ENCODE data around the gene YIPF3. TPM values are rescaled to one million over a fixed set of nuclear protein-coding genes. Genes with fewer than 3 reads are reported as not detected.

YIPF3 gene
- total RNA-seq, 1 donor from 2014 or later: 138 TPM

DNA sequence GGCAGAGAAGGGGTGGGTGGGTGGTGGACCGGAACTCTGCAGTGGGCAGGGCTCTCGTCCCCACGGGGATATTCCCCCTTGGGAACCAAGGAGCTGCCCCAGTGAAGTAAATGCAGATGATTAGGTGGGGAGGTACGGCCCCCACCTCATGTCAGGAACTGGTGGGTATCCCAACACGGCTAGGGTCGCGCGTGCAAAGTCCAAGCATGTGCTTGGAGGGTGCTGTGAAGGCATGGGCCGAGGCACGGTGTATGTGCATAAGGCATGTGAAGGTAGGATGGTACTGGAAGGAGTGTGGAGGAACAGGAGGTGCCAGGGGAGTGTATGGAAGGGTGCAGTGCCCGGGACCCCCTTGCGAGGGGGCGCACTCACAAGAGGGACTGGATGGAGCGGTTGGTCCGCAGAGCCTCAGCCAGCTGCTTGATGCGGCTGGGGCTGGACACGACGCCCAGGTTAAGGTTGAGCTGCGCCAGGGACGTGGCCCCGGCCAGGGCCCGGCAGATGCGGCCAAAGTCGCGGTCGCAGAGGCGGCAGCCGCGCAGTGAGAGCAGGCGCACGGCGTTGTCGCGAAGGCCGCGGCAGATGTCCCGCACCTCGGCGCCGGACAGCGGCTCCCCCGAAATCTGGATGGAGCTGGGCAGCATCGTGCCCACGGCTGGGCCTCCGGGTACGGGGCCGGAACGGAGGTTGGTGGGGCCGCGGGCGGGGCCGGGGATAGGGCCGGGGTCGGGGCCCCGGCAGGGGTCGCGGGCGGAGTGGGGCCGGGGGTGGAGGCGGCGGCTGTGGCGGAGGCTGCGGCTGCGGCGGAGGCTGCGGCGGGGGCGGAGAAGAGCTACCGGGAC, 7.4 kb downstream of the YIPF3 start:
- no peak overlapping the region for H3K27ac Mint-ChIP-seq (ENCODE audit: unreplicated experiment)
- H3K27me3 Mint-ChIP-seq (ENCODE audit: unreplicated experiment): peaks cover 19% of the 10 kb centered on the region
- peaks cover 37% of the 10 kb centered on the region for H3K36me3 Mint-ChIP-seq (ENCODE audit: low read depth, unreplicated experiment)
- peak; percentile 33 for DNase-seq (ENCODE audit: low spot score)
- peak overlapping the region; percentile 88 for H3K4me3 Mint-ChIP-seq (ENCODE audit: unreplicated experiment)
- peaks cover 11% of the 10 kb centered on the region for H3K4me1 Mint-ChIP-seq (ENCODE audit: unreplicated experiment)
- no peaks in the 10 kb centered on the region for H3K9me3 Mint-ChIP-seq (ENCODE audit: unreplicated experiment)
- TF ChIP-seq, protein P1, sequence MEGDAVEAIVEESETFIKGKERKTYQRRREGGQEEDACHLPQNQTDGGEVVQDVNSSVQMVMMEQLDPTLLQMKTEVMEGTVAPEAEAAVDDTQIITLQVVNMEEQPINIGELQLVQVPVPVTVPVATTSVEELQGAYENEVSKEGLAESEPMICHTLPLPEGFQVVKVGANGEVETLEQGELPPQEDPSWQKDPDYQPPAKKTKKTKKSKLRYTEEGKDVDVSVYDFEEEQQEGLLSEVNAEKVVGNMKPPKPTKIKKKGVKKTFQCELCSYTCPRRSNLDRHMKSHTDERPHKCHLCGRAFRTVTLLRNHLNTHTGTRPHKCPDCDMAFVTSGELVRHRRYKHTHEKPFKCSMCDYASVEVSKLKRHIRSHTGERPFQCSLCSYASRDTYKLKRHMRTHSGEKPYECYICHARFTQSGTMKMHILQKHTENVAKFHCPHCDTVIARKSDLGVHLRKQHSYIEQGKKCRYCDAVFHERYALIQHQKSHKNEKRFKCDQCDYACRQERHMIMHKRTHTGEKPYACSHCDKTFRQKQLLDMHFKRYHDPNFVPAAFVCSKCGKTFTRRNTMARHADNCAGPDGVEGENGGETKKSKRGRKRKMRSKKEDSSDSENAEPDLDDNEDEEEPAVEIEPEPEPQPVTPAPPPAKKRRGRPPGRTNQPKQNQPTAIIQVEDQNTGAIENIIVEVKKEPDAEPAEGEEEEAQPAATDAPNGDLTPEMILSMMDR (IDR thresholded peaks at IDR 0.05; ENCODE audit: unreplicated experiment): no peak

DNA sequence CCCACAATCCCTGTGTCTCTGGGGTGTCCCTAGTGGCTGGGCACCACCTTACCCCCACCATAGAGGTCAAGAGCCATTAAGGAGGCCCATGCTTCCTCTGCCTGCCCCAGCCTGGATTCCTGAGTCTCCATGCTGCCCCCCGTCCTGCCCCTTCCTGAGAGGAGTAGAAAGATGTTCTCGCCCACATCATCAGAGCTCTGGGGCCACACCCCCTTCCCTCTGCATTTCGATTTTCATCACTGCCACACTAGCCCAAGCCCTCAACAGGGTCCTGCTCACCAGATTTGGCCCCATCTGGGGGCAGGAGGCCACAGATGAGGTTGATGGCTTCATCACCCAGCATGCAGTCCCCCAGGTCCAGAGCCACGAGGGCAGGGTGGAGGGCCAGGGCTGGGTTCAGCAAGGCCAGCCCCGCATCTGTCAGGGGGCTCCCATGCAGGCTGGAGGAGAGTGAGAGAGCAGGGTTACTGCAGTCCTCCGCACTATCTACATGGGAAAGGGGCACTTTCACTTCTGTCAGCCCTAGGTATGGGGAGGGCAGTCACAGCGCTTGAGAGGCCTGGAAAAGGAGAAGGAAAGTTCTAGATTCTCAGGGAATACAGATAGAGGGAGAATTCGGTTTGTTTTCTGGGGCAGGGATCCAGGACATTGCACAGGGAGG, 8.1 kb downstream of the YIPF3 start:
- Mint-ChIP-seq H3K4me3 (ENCODE audit: unreplicated experiment) (peak overlapping the region; percentile 88), H3K27me3 (ENCODE audit: unreplicated experiment) (peaks cover 19% of the 10 kb centered on the region), H3K36me3 (ENCODE audit: low read depth, unreplicated experiment) (peaks cover 39% of the 10 kb centered on the region), H3K4me1 (ENCODE audit: unreplicated experiment) (peaks cover 9% of the 10 kb centered on the region), H3K9me3 (ENCODE audit: unreplicated experiment) (no peaks in the 10 kb centered on the region), H3K27ac (ENCODE audit: unreplicated experiment) (no peak overlapping the region)
- TF ChIP-seq, protein P1 (IDR thresholded peaks at IDR 0.05; ENCODE audit: unreplicated experiment): no peak
- no peak for DNase-seq (ENCODE audit: low spot score)

DNA sequence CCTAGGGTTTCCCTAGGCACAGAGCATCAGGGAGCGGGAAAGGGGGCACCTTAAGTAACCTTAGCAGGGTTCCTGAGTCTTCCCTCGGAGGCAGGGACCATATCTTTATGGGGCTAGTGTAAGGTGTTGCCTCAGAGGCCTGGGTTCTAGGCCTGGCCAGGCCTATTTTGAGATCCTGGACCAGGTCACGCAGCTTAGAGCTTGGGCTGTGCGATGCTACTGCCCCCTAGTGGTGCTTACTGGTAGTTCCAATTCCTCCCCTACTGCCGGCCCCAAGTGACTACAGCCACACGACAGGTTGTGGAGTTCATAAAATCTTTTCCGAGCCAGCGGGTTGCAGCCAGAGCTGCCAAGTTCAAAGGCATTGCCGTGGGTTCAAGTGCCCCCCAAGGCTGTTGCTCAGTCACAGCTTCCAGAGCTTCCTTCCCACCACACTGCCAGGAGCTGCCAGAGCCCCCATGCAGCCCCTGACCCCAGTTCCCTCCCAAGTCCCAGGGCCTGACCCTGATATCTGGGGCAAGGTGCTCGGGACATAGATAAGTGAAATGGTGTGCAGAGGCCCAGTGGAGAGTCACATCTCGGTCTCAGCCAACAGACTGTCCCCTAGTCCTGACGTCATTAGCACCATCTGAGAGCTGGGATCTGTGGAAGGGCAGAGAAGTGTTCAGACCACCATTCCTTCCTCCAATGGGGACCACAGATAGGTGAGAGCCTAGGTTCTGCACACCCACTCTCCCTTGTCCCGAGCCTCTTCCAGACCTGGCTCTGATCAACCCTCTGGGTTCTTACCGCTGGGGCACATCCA, 9.9 kb downstream of the YIPF3 start:
- peak; percentile 87 for DNase-seq (ENCODE audit: low spot score)
- peaks cover 20% of the 10 kb centered on the region for H3K27me3 Mint-ChIP-seq (ENCODE audit: unreplicated experiment)
- peaks cover 6% of the 10 kb centered on the region for H3K4me1 Mint-ChIP-seq (ENCODE audit: unreplicated experiment)
- peaks cover 45% of the 10 kb centered on the region for H3K36me3 Mint-ChIP-seq (ENCODE audit: low read depth, unreplicated experiment)
- H3K4me3 Mint-ChIP-seq (ENCODE audit: unreplicated experiment): no peak overlapping the region
- no peak overlapping the region for H3K27ac Mint-ChIP-seq (ENCODE audit: unreplicated experiment)
- TF ChIP-seq, protein P1 (IDR thresholded peaks at IDR 0.05; ENCODE audit: unreplicated experiment): peak; percentile 94
- no peaks in the 10 kb centered on the region for H3K9me3 Mint-ChIP-seq (ENCODE audit: unreplicated experiment)

DNA sequence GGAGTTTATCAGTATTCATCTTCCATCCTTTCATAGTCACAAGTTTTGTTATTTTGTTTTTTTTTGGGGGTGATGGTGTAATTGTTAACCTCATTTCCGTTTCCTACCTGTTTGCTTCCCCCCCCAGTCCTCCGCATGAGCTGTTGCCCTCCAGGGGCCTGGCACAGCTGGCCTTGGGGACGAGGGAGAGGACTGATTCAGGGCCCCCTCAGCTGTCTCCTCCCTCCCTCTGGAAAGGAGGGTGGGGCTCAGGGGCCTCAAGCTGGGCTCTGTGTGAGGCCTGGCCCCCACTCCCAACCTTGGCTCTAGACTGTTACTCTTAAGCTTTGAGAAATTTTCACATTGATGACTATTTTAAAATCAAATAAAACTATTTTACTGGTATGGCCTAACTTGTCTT, 10.6 kb downstream of the YIPF3 start:
- Mint-ChIP-seq H3K4me3 (ENCODE audit: unreplicated experiment) (no peak overlapping the region), H3K36me3 (ENCODE audit: low read depth, unreplicated experiment) (peaks cover 45% of the 10 kb centered on the region), H3K27me3 (ENCODE audit: unreplicated experiment) (peaks cover 20% of the 10 kb centered on the region), H3K4me1 (ENCODE audit: unreplicated experiment) (peaks cover 3% of the 10 kb centered on the region), H3K9me3 (ENCODE audit: unreplicated experiment) (no peaks in the 10 kb centered on the region), H3K27ac (ENCODE audit: unreplicated experiment) (no peak overlapping the region)
- TF ChIP-seq, protein P1 (IDR thresholded peaks at IDR 0.05; ENCODE audit: unreplicated experiment): no peak
- no peak for DNase-seq (ENCODE audit: low spot score)

All from endothelial cell (in vitro differentiated cells).